Ovary (tissue), 9 donors: Measurements from ENCODE around the gene PRDM16. TPM values are rescaled to one million over a fixed set of nuclear protein-coding genes. Genes with fewer than 3 reads are reported as not detected.
A peak's percentile ranks its signal among the peaks of the same experiment; 100 is the strongest.

ENCODE experiments used
- DNase-seq, 5 donors: peaks; one replicate each; pipeline ENCODE4 v3.0.0-alpha.2; 2019 to 2020
- H3K27ac ChIP-seq, 2 donors: fragments of 200-600 bp; one replicate each; pipeline versions ENCODE4 v1.5.1 to v1.8.0; 2019 to 2022
- H3K27me3 ChIP-seq: fragments of 200-600 bp; one replicate; pipeline ENCODE4 v1.8.0; 2022
- H3K36me3 ChIP-seq: fragments of 200-600 bp; sonication (generic); one replicate; pipeline ENCODE4 v1.5.1; 2019
- H3K4me1 ChIP-seq: one replicate; pipeline ENCODE4 v1.8.1; 2013; ENCODE audit warnings: mild to moderate bottlenecking, moderate library complexity; ENCODE audit not compliant: insufficient read depth
- H3K4me3 ChIP-seq: fragments of 200-600 bp; sonication (generic); one replicate; pipeline ENCODE4 v1.5.1; 2017
- H3K9me3 ChIP-seq, 2 donors: fragments of 200-600 bp in 1 of 2; sonication (generic) in 1 of 2; one replicate each; pipeline versions ENCODE4 v1.5.1 to v1.8.1; 2013 to 2019; ENCODE audit warnings: mild to moderate bottlenecking in 1 of 2, moderate library complexity in 1 of 2
- EP300 ChIP-seq: sonication (generic); formaldehyde crosslinking; IDR thresholded peaks from one replicate; pipeline ENCODE4 v1.6.1; 2017; ENCODE audit warnings: antibody characterized with exemption
- POLR2A ChIP-seq: fragments of 450-650 bp; IDR thresholded peaks from one replicate; pipeline ENCODE4 v1.6.1; 2017; ENCODE audit warnings: antibody characterized with exemption, mild to moderate bottlenecking, moderate library complexity
- WGBS, 3 donors: extraction: QIAGEN DNeasy Blood & Tissue Kit in 1 of 3; methylation state at CpG; one replicate each; pipeline versions ENCODE4 v1.1.5 to v1.1.7; 2013 to 2017; 5-methylcytosine and 5-hydroxymethylcytosine counted together
- intact Hi-C, 4 donors: fragments of 100-400 bp; cut with DNase I; formaldehyde crosslinking; loops; one replicate each; pipeline versions ENCODE4 v1.11.0 to v1.15.1; 2022 to 2023
- polyA plus RNA-seq, 2 donors: library from polyadenylated mRNA; stranded (reverse); fragments of 200-250 nt in 1 of 2; fragments of 350-450 nt in 1 of 2; fragmentation: Illumina TruSeq in 1 of 2; extraction: RNeasy Lipid Tissue Mini Kit (QIAGEN cat#74804) in 1 of 2; gene quantifications; one replicate each; pipeline ENCODE4 v1.2.3, GENCODE V29; 2013 to 2014
- total RNA-seq, 7 donors: library from RNA; depleted of rRNA in 2 of 7; stranded (reverse); fragments of >200 nt in 2 of 7; fragmentation: NEBNext Ultra II Directional in 3 of 7; extraction: Animal tissue kit (Norgen Biotek cat#: 25700) in 3 of 7; gene quantifications; one replicate each; pipeline versions ENCODE4 v1.1.0 to v1.2.4, GENCODE V29; 2016 to 2023
- TF ChIP-seq, protein P1 (sequence below), 3 donors: fragments of 450-650 bp in 2 of 3; fragments of 200-600 bp in 1 of 3; IDR thresholded peaks; one replicate each; pipeline versions ENCODE4 v1.5.1 to v1.8.0; 2016 to 2022; ENCODE audit warnings: antibody characterized with exemption in 3 of 3, mild to moderate bottlenecking in 1 of 3
- donor health status: DM: no; HTN: no; CAD: no; lungs with moderate emphysema.
- donor health status: DM: no; HTN: no; CAD: no.
- donor health status: Bipolar disorder and iron deficiency.
- donor health status: DM: yes; HTN: yes; CAD: no.
- donor health status: DM: no; HTN: no; CAD: no.
- donor health status: DM: yes; HTN: yes; CAD: no.

Gene PRDM16
- total and polyA plus RNA-seq, 9 donors, result 1.1 to 17.3 (median 3.9) TPM

DNA sequence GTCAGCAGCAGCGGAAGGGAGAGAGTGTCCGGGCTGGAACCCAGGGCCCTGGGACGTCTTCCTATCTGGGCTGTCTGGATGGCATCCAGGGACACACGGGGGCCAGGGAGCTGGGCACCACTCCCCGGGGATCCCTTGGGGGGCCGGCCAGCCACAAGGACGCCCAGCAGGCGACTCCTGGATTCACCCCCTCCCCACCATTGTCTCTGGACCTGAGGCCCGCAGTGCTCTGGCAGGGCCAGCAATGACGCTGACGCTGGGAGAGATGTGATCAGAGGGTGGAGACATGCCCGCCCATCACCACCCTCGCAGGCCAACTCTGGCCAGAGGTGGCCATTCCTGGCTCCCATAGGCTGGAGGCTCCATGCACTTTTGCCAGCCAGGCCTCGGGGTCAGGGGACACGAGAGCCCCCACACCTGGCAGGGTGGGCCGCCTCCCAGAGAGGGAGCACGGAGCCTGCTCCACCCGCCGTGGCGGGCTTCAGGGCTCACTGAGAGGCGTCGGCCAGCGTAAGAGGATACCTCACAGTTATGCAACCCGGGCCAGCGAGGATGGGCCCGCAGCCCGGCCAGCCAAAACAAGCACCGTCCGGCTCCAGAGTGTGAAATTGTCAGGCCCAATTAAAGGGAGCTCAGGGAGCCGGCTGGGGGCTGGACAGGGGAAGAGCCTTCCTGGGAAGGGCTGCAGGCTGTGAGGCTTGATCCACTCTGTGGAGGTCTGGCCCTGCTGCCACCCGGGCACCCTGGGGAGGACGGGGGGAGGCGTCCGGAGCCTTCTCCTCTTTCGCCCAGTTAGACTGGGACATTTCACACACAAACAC is 37.4 kb upstream of the PRDM16 start:
- TF ChIP-seq POLR2A (no peak), EP300 (no peak)
- TF ChIP-seq, protein P1, sequence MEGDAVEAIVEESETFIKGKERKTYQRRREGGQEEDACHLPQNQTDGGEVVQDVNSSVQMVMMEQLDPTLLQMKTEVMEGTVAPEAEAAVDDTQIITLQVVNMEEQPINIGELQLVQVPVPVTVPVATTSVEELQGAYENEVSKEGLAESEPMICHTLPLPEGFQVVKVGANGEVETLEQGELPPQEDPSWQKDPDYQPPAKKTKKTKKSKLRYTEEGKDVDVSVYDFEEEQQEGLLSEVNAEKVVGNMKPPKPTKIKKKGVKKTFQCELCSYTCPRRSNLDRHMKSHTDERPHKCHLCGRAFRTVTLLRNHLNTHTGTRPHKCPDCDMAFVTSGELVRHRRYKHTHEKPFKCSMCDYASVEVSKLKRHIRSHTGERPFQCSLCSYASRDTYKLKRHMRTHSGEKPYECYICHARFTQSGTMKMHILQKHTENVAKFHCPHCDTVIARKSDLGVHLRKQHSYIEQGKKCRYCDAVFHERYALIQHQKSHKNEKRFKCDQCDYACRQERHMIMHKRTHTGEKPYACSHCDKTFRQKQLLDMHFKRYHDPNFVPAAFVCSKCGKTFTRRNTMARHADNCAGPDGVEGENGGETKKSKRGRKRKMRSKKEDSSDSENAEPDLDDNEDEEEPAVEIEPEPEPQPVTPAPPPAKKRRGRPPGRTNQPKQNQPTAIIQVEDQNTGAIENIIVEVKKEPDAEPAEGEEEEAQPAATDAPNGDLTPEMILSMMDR (IDR thresholded peaks at IDR 0.05), result no peak
- intact Hi-C loops, result no loop called here
- Histone ChIP-seq H3K27ac (no peak overlapping the region), H3K27me3 (no peaks in the 10 kb centered on the region), H3K4me1 (peaks cover 6% of the 10 kb centered on the region), H3K9me3 (no peaks in the 10 kb centered on the region), H3K36me3 (no peaks in the 10 kb centered on the region), H3K4me3 (no peak overlapping the region)
- DNase-seq, result peak in 2 of 5 donors; percentile 11 to 14
- WGBS, 3 donors, result 48 to 62% (median 55%) methylated on average over 33 to 35 of the region's 35 CpGs

DNA sequence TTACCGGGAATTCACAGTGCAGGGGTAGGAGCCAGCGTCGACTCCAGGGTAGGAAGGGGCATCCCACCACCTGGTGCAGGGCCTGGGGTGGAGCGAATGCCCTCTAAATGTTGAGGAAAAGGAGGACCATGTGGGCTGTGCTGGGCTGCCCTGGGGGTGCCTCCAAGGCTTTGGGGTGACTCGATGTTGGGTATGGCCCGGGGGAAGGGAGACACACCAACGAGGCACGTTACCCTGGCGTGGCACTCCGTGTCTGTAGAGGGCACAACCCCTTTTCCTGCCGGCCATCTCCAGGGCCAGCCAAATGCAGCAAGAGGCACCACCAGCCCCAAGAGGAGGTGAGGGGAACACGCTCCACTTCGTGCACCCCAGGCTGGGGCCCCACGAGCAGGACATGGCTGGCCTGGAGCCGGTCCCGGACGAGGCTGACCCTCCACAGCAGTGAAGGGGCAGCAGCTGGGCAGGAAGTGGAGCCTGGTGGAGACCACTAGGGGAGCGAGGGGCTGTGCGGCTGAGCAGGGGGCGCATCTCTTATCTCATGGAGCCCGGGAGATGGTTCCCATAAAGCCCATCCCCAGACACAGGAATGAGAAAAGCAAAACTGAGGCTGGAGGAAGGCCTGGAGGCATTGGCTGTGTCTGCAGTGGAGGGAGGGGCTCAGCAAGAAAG is 36.5 kb upstream of the PRDM16 start:
- TF ChIP-seq POLR2A (no peak), EP300 (no peak)
- TF ChIP-seq, protein P1 (IDR thresholded peaks at IDR 0.05), result no peak

DNA sequence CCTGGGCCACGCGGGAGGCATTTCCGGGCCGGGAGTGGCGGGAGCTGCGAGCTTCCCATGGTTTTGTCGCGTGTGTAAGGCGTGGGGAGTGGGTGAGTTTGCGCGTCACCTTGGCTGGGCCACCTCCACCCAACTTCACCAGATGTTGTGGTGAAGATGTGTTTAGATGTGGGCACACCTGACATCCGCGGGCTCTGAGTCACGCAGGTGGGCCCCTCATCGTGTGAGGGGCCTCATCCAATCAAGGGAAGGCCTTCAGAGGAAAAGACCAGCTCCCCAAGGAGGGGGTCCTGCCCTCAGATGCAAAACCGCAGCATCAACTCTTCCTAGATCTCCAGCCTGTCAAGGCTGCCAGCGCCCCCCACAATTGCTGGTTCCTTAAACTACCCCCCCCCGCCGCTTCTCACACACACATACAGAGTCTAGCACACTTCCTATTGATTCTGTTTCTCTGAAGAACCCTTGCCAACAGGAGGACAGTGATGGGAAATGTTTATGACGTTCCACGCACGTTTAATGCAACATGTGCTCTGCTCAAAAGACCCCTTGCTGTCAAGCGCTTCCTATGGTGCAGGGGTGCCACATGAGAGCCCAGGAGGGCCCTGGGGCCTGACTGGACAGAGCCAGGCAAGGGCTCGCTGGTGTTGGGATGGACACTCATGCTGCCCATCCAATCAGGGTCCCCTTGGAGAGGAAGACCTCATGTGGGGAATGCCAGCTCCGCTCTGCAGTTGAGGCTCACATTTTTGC is 35.8 kb upstream of the PRDM16 start:
- intact Hi-C loops, result no loop called here
- H3K4me3 ChIP-seq, result no peak overlapping the region
- no peak for TF ChIP-seq EP300
- TF ChIP-seq POLR2A, result no peak
- TF ChIP-seq, protein P1 (IDR thresholded peaks at IDR 0.05), result no peak
- H3K27me3 ChIP-seq, result no peaks in the 10 kb centered on the region
- WGBS, 3 donors, result 80 to 87% (median 82%) methylated on average over 25 of the region's 25 CpGs
- DNase-seq, result peak in 2 of 5 donors; percentile 3 to 6
- peaks cover 7% of the 10 kb centered on the region for H3K4me1 ChIP-seq
- H3K36me3 ChIP-seq, result no peaks in the 10 kb centered on the region
- H3K9me3 ChIP-seq, result no peaks in the 10 kb centered on the region
- no peak overlapping the region for H3K27ac ChIP-seq

More for the DNA sequence above, 36.5 kb upstream of the PRDM16 start:
- 82 to 86% (median 83%) methylated on average over 21 of the region's 21 CpGs for WGBS, 3 donors
- H3K27me3 ChIP-seq, result no peaks in the 10 kb centered on the region
- no peak overlapping the region for H3K27ac ChIP-seq
- peaks cover 7% of the 10 kb centered on the region for H3K4me1 ChIP-seq
- peak in 2 of 5 donors; percentile 8 to 10 for DNase-seq
- H3K36me3 ChIP-seq, result no peaks in the 10 kb centered on the region
- no peak overlapping the region for H3K4me3 ChIP-seq
- intact Hi-C loops, result no loop called here
- no peaks in the 10 kb centered on the region for H3K9me3 ChIP-seq

DNA sequence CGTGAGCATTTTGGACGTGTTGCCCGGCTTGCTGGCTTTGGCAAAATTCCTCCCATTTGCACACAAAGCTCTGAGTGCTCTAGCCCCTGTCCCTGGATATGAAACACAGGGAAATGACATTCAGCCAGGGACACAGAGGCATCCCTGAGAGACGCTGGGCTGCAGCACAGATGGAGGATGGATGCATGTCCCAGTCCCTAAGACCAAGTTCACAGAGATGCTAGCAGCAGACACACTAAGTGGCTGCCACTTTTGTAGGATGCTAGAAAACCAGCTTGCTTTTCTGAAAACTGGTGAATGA is 35.3 kb upstream of the PRDM16 start:
- intact Hi-C loops, result no loop called here
- peaks cover 8% of the 10 kb centered on the region for H3K4me1 ChIP-seq
- no peaks in the 10 kb centered on the region for H3K9me3 ChIP-seq
- no peaks in the 10 kb centered on the region for H3K36me3 ChIP-seq
- H3K27ac ChIP-seq, result no peak overlapping the region
- WGBS, 3 donors, result 55 to 71% (median 57%) methylated on average over 4 of the region's 4 CpGs
- H3K27me3 ChIP-seq, result no peaks in the 10 kb centered on the region
- DNase-seq, result peak in 1 of 5 donors; percentile 4
- H3K4me3 ChIP-seq, result no peak overlapping the region
- TF ChIP-seq POLR2A (no peak), EP300 (no peak)
- TF ChIP-seq, protein P1 (IDR thresholded peaks at IDR 0.05), result no peak
